Measurements from ENCODE around the gene KLF15. TPM values are rescaled to one million over a fixed set of nuclear protein-coding genes. Genes with fewer than 3 reads are reported as not detected.

Gene KLF15
- total and polyA plus RNA-seq, 2 donors (not counting 1 experiment from before 2014, with no cell fraction given), result 0.10 to 2.2 TPM

DNA sequence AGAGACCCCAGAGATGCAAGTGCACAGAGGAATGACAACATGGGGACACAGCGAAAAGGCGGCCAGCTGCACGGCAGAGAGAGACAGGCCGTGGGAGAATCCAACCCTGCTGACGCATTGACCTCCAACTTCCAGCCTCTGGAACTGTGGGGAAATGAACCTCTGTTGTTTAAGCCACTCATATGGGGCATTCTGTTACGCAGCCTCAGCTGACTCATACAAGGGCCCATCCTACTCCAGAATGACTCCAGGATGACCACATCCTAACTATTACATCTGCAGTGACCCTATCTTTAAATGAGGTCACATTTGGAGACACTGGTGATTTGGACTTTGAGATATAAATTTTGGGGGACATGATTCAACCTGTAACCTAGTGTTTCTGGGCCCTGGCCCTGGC lies 44.0 kb downstream of the KLF15 start:
- H3K9me3 ChIP-seq (ENCODE audit: control extremely low read depth in 1 of 3, control insufficient read depth in 2 of 3, insufficient read depth in 1 of 3, low read length in 2 of 3), result no peaks in the 10 kb centered on the region
- Mint-ChIP-seq H3K4me1 (no peaks in the 10 kb centered on the region), H3K9me3 (ENCODE audit: insufficient read depth) (no peaks in the 10 kb centered on the region), H3K27ac (no peak overlapping the region), H3K4me3 (no peak overlapping the region), H3K27me3 (peaks cover 9% of the 10 kb centered on the region)
- H3K9ac ChIP-seq (ENCODE audit: low read length), result no peak overlapping the region
- no peaks in the 10 kb centered on the region for H3K4me1 ChIP-seq (ENCODE audit: control insufficient read depth in 2 of 2, insufficient read depth in 2 of 2, low read length in 2 of 2)
- ATAC-seq (ENCODE audit: low read depth) (no peak), DNase-seq (no peak)
- no peaks in the 10 kb centered on the region for H3K79me2 ChIP-seq (ENCODE audit: control insufficient read depth, insufficient read depth, low read length)
- no peaks in the 10 kb centered on the region for H4K20me1 ChIP-seq (ENCODE audit: control insufficient read depth, insufficient read depth, low read length, poor library complexity, severe bottlenecking)
- POLR2A ChIA-PET, result no interaction called here
- intact Hi-C loops (cut with micrococcal nuclease), result no loop called here
- no peak overlapping the region for H3K4me3 ChIP-seq (ENCODE audit: control extremely low read depth in 1 of 5, extremely low read depth in 1 of 5, insufficient read depth in 1 of 5, low read depth in 2 of 5, low read length in 4 of 5)
- H3K36me3 ChIP-seq (replicated peaks in 1 of 2; ENCODE audit: control extremely low read depth in 1 of 2, control insufficient read depth in 1 of 2, extremely low read depth in 1 of 2, insufficient read depth in 2 of 2, low read length in 1 of 2), result no peaks in the 10 kb centered on the region
- 92% methylated on average over 4 of the region's 6 CpGs for WGBS (ENCODE audit: insufficient coverage)
- H3K27ac ChIP-seq (ENCODE audit: low read length in 2 of 2), result no peak overlapping the region
- no peak overlapping the region for H3K4me2 ChIP-seq (replicated peaks; ENCODE audit: low read depth, low read length, poor library complexity, severe bottlenecking)
- TF ChIP-seq, protein P1, sequence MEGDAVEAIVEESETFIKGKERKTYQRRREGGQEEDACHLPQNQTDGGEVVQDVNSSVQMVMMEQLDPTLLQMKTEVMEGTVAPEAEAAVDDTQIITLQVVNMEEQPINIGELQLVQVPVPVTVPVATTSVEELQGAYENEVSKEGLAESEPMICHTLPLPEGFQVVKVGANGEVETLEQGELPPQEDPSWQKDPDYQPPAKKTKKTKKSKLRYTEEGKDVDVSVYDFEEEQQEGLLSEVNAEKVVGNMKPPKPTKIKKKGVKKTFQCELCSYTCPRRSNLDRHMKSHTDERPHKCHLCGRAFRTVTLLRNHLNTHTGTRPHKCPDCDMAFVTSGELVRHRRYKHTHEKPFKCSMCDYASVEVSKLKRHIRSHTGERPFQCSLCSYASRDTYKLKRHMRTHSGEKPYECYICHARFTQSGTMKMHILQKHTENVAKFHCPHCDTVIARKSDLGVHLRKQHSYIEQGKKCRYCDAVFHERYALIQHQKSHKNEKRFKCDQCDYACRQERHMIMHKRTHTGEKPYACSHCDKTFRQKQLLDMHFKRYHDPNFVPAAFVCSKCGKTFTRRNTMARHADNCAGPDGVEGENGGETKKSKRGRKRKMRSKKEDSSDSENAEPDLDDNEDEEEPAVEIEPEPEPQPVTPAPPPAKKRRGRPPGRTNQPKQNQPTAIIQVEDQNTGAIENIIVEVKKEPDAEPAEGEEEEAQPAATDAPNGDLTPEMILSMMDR (IDR thresholded peaks at IDR 0.05), result no peak
- no peak for TF ChIP-seq EZH2 (IDR thresholded peaks at IDR 0.05; ENCODE audit: borderline replicate concordance, insufficient read depth, low read depth, low read length, poor library complexity, severe bottlenecking)
- H2AFZ ChIP-seq (ENCODE audit: insufficient read depth, low read depth, low read length, poor library complexity, severe bottlenecking), result no peak overlapping the region
- CTCF ChIA-PET, result no interaction called here
- H3K27me3 ChIP-seq (replicated peaks in 1 of 4; ENCODE audit: control extremely low read depth in 1 of 4, control insufficient read depth in 3 of 4, insufficient read depth in 4 of 4, low read length in 3 of 4), result no peaks in the 10 kb centered on the region

DNA sequence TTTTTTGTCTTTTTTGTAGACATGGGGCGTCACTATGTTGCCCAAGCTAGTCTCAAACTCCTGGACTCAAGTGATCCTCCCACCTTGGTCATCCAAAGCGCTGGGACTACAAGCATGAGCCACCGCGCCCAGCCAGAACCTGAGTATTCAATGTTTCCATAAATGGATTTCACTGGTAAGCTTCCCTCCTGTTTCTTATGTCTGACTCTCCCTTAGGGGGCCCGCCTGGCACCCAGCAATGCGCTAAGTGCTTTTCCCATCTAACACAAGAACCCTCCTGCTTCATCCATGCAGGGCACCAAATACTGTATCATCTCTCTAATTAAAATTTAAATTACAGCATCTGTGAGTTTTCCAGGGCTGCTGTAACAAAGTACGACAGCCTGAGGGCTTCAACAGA lies 44.9 kb downstream of the KLF15 start:
- H3K79me2 ChIP-seq (ENCODE audit: control insufficient read depth, insufficient read depth, low read length), result no peaks in the 10 kb centered on the region
- no peaks in the 10 kb centered on the region for H3K4me1 ChIP-seq (ENCODE audit: control insufficient read depth in 2 of 2, insufficient read depth in 2 of 2, low read length in 2 of 2)
- 97% methylated on average over 7 of the region's 7 CpGs for WGBS (ENCODE audit: insufficient coverage)
- H3K4me2 ChIP-seq (replicated peaks; ENCODE audit: low read depth, low read length, poor library complexity, severe bottlenecking), result no peak overlapping the region
- no peak overlapping the region for H3K27ac Mint-ChIP-seq
- H3K36me3 ChIP-seq (replicated peaks in 1 of 2; ENCODE audit: control extremely low read depth in 1 of 2, control insufficient read depth in 1 of 2, extremely low read depth in 1 of 2, insufficient read depth in 2 of 2, low read length in 1 of 2), result no peaks in the 10 kb centered on the region
- no peaks in the 10 kb centered on the region for H3K9me3 Mint-ChIP-seq (ENCODE audit: insufficient read depth)
- H4K20me1 ChIP-seq (ENCODE audit: control insufficient read depth, insufficient read depth, low read length, poor library complexity, severe bottlenecking), result no peaks in the 10 kb centered on the region
- ChIA-PET POLR2A (no interaction called here), CTCF (no interaction called here)
- no peak overlapping the region for H3K4me3 Mint-ChIP-seq
- DNase-seq, result no peak
- no peaks in the 10 kb centered on the region for H3K4me1 Mint-ChIP-seq
- intact Hi-C loops (cut with micrococcal nuclease), result no loop called here
- H3K4me3 ChIP-seq (ENCODE audit: control extremely low read depth in 1 of 5, extremely low read depth in 1 of 5, insufficient read depth in 1 of 5, low read depth in 2 of 5, low read length in 4 of 5), result no peak overlapping the region
- ATAC-seq (ENCODE audit: low read depth), result no peak
- no peaks in the 10 kb centered on the region for H3K27me3 ChIP-seq (replicated peaks in 1 of 4; ENCODE audit: control extremely low read depth in 1 of 4, control insufficient read depth in 3 of 4, insufficient read depth in 4 of 4, low read length in 3 of 4)
- no peak overlapping the region for H3K27ac ChIP-seq (ENCODE audit: low read length in 2 of 2)
- no peak overlapping the region for H2AFZ ChIP-seq (ENCODE audit: insufficient read depth, low read depth, low read length, poor library complexity, severe bottlenecking)
- H3K27me3 Mint-ChIP-seq, result peaks cover 3% of the 10 kb centered on the region
- H3K9ac ChIP-seq (ENCODE audit: low read length), result no peak overlapping the region
- no peaks in the 10 kb centered on the region for H3K9me3 ChIP-seq (ENCODE audit: control extremely low read depth in 1 of 3, control insufficient read depth in 2 of 3, insufficient read depth in 1 of 3, low read length in 2 of 3)
- TF ChIP-seq, protein P1 (IDR thresholded peaks at IDR 0.05), result no peak
- no peak for TF ChIP-seq EZH2 (IDR thresholded peaks at IDR 0.05; ENCODE audit: borderline replicate concordance, insufficient read depth, low read depth, low read length, poor library complexity, severe bottlenecking)

Data from B cell (primary cell).